MM.1S (cell line): Measurements from ENCODE around the gene OAF.

Experiments
- DNase-seq: peaks from one replicate; pipeline ENCODE4 v3.0.0-alpha.2; 2015
- H2AFZ ChIP-seq: fragments of 300-600 bp; sonication (generic); 2 replicates; pipeline ENCODE4 v1.6.0; 2016; ENCODE audit warnings: antibody characterized with exemption, low read length
- H3F3A ChIP-seq: fragments of 300-600 bp; sonication (generic); 2 replicates; pipeline ENCODE4 v1.6.1; 2016; ENCODE audit warnings: mild to moderate bottlenecking, antibody characterized with exemption, low read length, moderate library complexity, mixed read lengths; ENCODE audit not compliant: insufficient read depth
- H3K27ac ChIP-seq: fragments of 300-600 bp; sonication (generic); 2 replicates; pipeline ENCODE4 v1.5.1; 2016; ENCODE audit warnings: mild to moderate bottlenecking, low read length
- H3K27me3 ChIP-seq: fragments of 300-600 bp; sonication (generic); replicated peaks from 2 replicates; pipeline ENCODE4 v1.6.0; 2016; ENCODE audit warnings: low read length; ENCODE audit not compliant: insufficient read depth
- H3K36me3 ChIP-seq: fragments of 300-600 bp; sonication (generic); replicated peaks from 2 replicates; pipeline ENCODE4 v1.6.1; 2016; ENCODE audit warnings: mild to moderate bottlenecking, low read length, mixed read lengths; ENCODE audit not compliant: insufficient read depth
- H3K4me1 ChIP-seq: fragments of 300-600 bp; sonication (generic); 2 replicates; pipeline ENCODE4 v1.6.1; 2016; ENCODE audit warnings: low read length, mixed read lengths
- H3K4me2 ChIP-seq: fragments of 300-600 bp; sonication (generic); 2 replicates; pipeline ENCODE4 v1.6.0; 2016; ENCODE audit warnings: low read depth, low read length
- H3K4me3 ChIP-seq: fragments of 300-600 bp; sonication (generic); 2 replicates; pipeline ENCODE4 v1.5.1; 2016; ENCODE audit warnings: low read length, mixed read lengths
- H3K79me2 ChIP-seq: fragments of 300-600 bp; sonication (generic); 2 replicates; pipeline ENCODE4 v1.6.1; 2016; ENCODE audit warnings: mixed run types, low read length, mixed read lengths
- H3K9ac ChIP-seq: fragments of 300-600 bp; sonication (generic); 2 replicates; pipeline ENCODE4 v1.6.1; 2016; ENCODE audit warnings: low read length, mixed read lengths
- H3K9me2 ChIP-seq: fragments of 300-600 bp; sonication (generic); replicated peaks from 2 replicates; pipeline ENCODE4 v1.6.1; 2016; ENCODE audit warnings: mild to moderate bottlenecking, low read length, mixed read lengths; ENCODE audit not compliant: insufficient read depth
- H3K9me3 ChIP-seq: fragments of 300-600 bp; sonication (generic); replicated peaks from 2 replicates; pipeline ENCODE4 v1.6.1; 2016; ENCODE audit warnings: mild to moderate bottlenecking, low read length, mixed read lengths; ENCODE audit not compliant: insufficient read depth
- H4K20me1 ChIP-seq: fragments of 300-600 bp; sonication (generic); 2 replicates; pipeline ENCODE4 v1.6.1; 2016; ENCODE audit warnings: mild to moderate bottlenecking, low read length, moderate library complexity, mixed read lengths; ENCODE audit not compliant: insufficient read depth
- CTCF ChIP-seq: fragments of 300-600 bp; sonication (generic); IDR thresholded peaks from 2 replicates; pipeline ENCODE4 v1.5.1; 2016; ENCODE audit warnings: antibody characterized with exemption, low read length, mixed read lengths
- EZH2 ChIP-seq: fragments of 300-600 bp; sonication (generic); optimal IDR thresholded peaks from 2 replicates; pipeline ENCODE3; 2017; ENCODE audit warnings: low read depth, mild to moderate bottlenecking, antibody characterized with exemption, low read length, mixed read lengths
- EZH2phosphoT487 ChIP-seq: fragments of 300-600 bp; sonication (generic); IDR thresholded peaks from 2 replicates; pipeline ENCODE4 v1.6.1; 2018; ENCODE audit warnings: antibody characterized with exemption, low read length

The OAF gene

GRCh38 chr11:120168960-120169681 lies 41.7 kb upstream of the OAF start:
- Histone ChIP-seq H3K79me2 (no peaks in the 10 kb centered on the region), H3K36me3 (no peaks in the 10 kb centered on the region), H3K9me2 (no peaks in the 10 kb centered on the region), H3K4me2 (peak overlapping the region; percentile 89; the same call in 1 of the 2 replicates), H3F3A (no peaks in the 10 kb centered on the region), H4K20me1 (no peaks in the 10 kb centered on the region), H3K27me3 (peaks cover 26% of the 10 kb centered on the region), H3K27ac (no peak overlapping the region), H2AFZ (peak overlapping the region; percentile 79), H3K4me3 (peak overlapping the region; percentile 54), H3K9me3 (no peaks in the 10 kb centered on the region), H3K4me1 (no peaks in the 10 kb centered on the region), H3K9ac (no peak overlapping the region)
- TF ChIP-seq EZH2: no peak
- TF ChIP-seq CTCF: peak; percentile 78
- no peak for TF ChIP-seq EZH2phosphoT487
- peak; percentile 45 for DNase-seq

- Histone ChIP-seq H3K4me2 (no peak overlapping the region), H3K27me3 (peaks cover 28% of the 10 kb centered on the region), H2AFZ (no peak overlapping the region), H3F3A (no peaks in the 10 kb centered on the region), H4K20me1 (no peaks in the 10 kb centered on the region), H3K9me2 (no peaks in the 10 kb centered on the region), H3K9me3 (no peaks in the 10 kb centered on the region), H3K4me1 (no peaks in the 10 kb centered on the region), H3K4me3 (no peak overlapping the region), H3K79me2 (no peaks in the 10 kb centered on the region), H3K9ac (no peak overlapping the region), H3K36me3 (no peaks in the 10 kb centered on the region), H3K27ac (no peak overlapping the region)
- no peak for TF ChIP-seq EZH2phosphoT487
- no peak for TF ChIP-seq EZH2
- no peak for TF ChIP-seq CTCF
- no peak for DNase-seq
Observed at GRCh38 chr11:120169981-120170698, 40.7 kb upstream of the OAF start.

GRCh38 chr11:120170741-120171261 lies 40.0 kb upstream of the OAF start:
- no peak overlapping the region for H2AFZ ChIP-seq
- no peaks in the 10 kb centered on the region for H3K4me1 ChIP-seq
- TF ChIP-seq EZH2 (no peak), CTCF (no peak), EZH2phosphoT487 (no peak)
- no peak overlapping the region for H3K4me2 ChIP-seq
- H3K36me3 ChIP-seq: no peaks in the 10 kb centered on the region
- H3K79me2 ChIP-seq: no peaks in the 10 kb centered on the region
- DNase-seq: no peak
- H3K9me3 ChIP-seq: no peaks in the 10 kb centered on the region
- H4K20me1 ChIP-seq: no peaks in the 10 kb centered on the region
- H3K27me3 ChIP-seq: peaks cover 28% of the 10 kb centered on the region
- H3K4me3 ChIP-seq: no peak overlapping the region
- no peak overlapping the region for H3K27ac ChIP-seq
- no peaks in the 10 kb centered on the region for H3F3A ChIP-seq
- no peaks in the 10 kb centered on the region for H3K9me2 ChIP-seq
- H3K9ac ChIP-seq: no peak overlapping the region
